ENCODE measurements around the gene OPTN.
A peak's percentile ranks its signal among the peaks of the same experiment; 100 is the strongest.
"Not testable (repeated sequence)": the region's sequence is repeated elsewhere in the genome, so short reads cannot be mapped to it uniquely, and the experiment has no call there.

Gene OPTN

GRCh38 chr10:13090289-13090688 is 9.7 kb upstream of the OPTN start:
- no peak for DNase-seq

- no peak for DNase-seq
Measured at GRCh38 chr10:13091801-13092200, 8.2 kb upstream of the OPTN start.

- DNase-seq, result no peak
Measured at GRCh38 chr10:13092291-13093102, 7.5 kb upstream of the OPTN start.

GRCh38 chr10:13094082-13094481 is 5.9 kb upstream of the OPTN start:
- not testable (repeated sequence) for DNase-seq

- no peak for DNase-seq
Measured at GRCh38 chr10:13095094-13095493, 4.9 kb upstream of the OPTN start.

GRCh38 chr10:13095929-13096328 is 4.0 kb upstream of the OPTN start:
- no peak for DNase-seq

- DNase-seq, result peak in 4 of 5 experiments; percentile 25 to 74 (median 38)
Measured at GRCh38 chr10:13099144-13099665, 758 bp upstream of the OPTN start.

- DNase-seq, result peak in 3 of 5 experiments; percentile 11 to 34 (median 27)
Measured at GRCh38 chr10:13100349-13101294, 659 bp downstream of the OPTN start.

- DNase-seq, result no peak
Measured at GRCh38 chr10:13102002-13102794, 2.2 kb downstream of the OPTN start.

- DNase-seq, result no peak
Measured at GRCh38 chr10:13103554-13103953, 3.6 kb downstream of the OPTN start.

- DNase-seq, result no peak
Measured at GRCh38 chr10:13104697-13105096, 4.7 kb downstream of the OPTN start.

GRCh38 chr10:13105184-13105583 is 5.2 kb downstream of the OPTN start:
- DNase-seq, result peak in 1 of 5 experiments; percentile 44

GRCh38 chr10:13106387-13107045 is 6.6 kb downstream of the OPTN start:
- no peak for DNase-seq

GRCh38 chr10:13110908-13111307 is 10.9 kb downstream of the OPTN start:
- DNase-seq, result no peak

- DNase-seq, result no peak
Measured at GRCh38 chr10:13113544-13113943, 13.6 kb downstream of the OPTN start.

- DNase-seq, result peak in 3 of 5 experiments; percentile 17 to 71 (median 52)
Measured at GRCh38 chr10:13115832-13116803, 16.2 kb downstream of the OPTN start.

- DNase-seq, result peak in 1 of 5 experiments; percentile 48
Measured at GRCh38 chr10:13117841-13118783, 18.1 kb downstream of the OPTN start.

- DNase-seq, result no peak
Measured at GRCh38 chr10:13118784-13119410, 18.9 kb downstream of the OPTN start.

Measured in T-helper 2 cell (primary cell).